ENCODE data around the gene ITCH.

GRCh38 chr20:34421766-34422466, 58.8 kb downstream of the ITCH start:
- TF ChIP-seq CTCF (IDR thresholded peaks at IDR 0.05) (no peak), POLR2A (IDR thresholded peaks at IDR 0.05) (no peak), EP300 (IDR thresholded peaks at IDR 0.05) (no peak)
